K562 (cell line): ENCODE data around the gene LGI4. TPM values are rescaled to one million over a fixed set of nuclear protein-coding genes. Genes with fewer than 3 reads are reported as not detected.

Source experiments
- BCLAF1 ChIP-seq, 2 experiments: fragments of 450-650 bp in 1 of 2; IDR thresholded peaks; 2 replicates each; pipeline ENCODE4 v1.6.1; 2011 to 2017; ENCODE audit warnings: low read depth in 2 of 2, antibody characterized with exemption in 1 of 2, borderline replicate concordance in 1 of 2, low read length in 1 of 2, mild to moderate bottlenecking in 1 of 2, mixed read lengths in 1 of 2; ENCODE audit not compliant: control insufficient read depth in 1 of 2
- KLF13 ChIP-seq: fragments of 450-650 bp; IDR thresholded peaks from 2 replicates; pipeline ENCODE4 v1.6.1; 2016; ENCODE audit warnings: missing genetic modification characterization, low read depth, mild to moderate bottlenecking, missing compliant biosample characterization, moderate library complexity, borderline replicate concordance
- LARP7 ChIP-seq: fragments of 450-650 bp; IDR thresholded peaks from 2 replicates; pipeline ENCODE4 v1.6.1; 2016
- NCOA6 ChIP-seq: fragments of 450-650 bp; IDR thresholded peaks from 2 replicates; pipeline ENCODE4 v1.6.1; 2017; ENCODE audit warnings: mild to moderate bottlenecking
- RBM15 ChIP-seq: fragments of 200-400 bp; formaldehyde crosslinking; IDR thresholded peaks from 2 replicates; pipeline ENCODE4 v1.6.1; 2018; ENCODE audit warnings: mild to moderate bottlenecking, low read length, moderate library complexity; ENCODE audit not compliant: insufficient read depth
- RFX5 ChIP-seq: IDR thresholded peaks from 2 replicates; pipeline ENCODE4 v1.6.1; 2011; ENCODE audit warnings: low read depth, mild to moderate bottlenecking, improper control_type of control experiment, low read length
- SMAD4 ChIP-seq: fragments of 250-450 bp; sonication (Bioruptor Pico); conservative IDR thresholded peaks from 2 replicates; pipeline ENCODE4 v1.8.0; 2021; ENCODE audit warnings: inconsistent platforms, mild to moderate bottlenecking, moderate library complexity
- SMARCA5 ChIP-seq: fragments of 450-650 bp; IDR thresholded peaks from 2 replicates; pipeline ENCODE4 v1.6.1; 2016
- ZBTB12 ChIP-seq: fragments of 250-450 bp; sonication (Bioruptor Pico); IDR thresholded peaks from 2 replicates; pipeline ENCODE4 v1.4.0; 2020
- ZNF318 ChIP-seq, 2 experiments: fragments of 450-650 bp; IDR thresholded peaks; 2 replicates each; pipeline ENCODE4 v1.6.1; 2016; ENCODE audit warnings: mild to moderate bottlenecking in 2 of 2, borderline replicate concordance in 1 of 2, low read depth in 1 of 2, moderate library complexity in 1 of 2
- ZNF551 ChIP-seq: fragments of 250-450 bp; sonication (Bioruptor Pico); IDR thresholded peaks from 2 replicates; pipeline ENCODE4 v1.5.0; 2021; ENCODE audit warnings: mild to moderate bottlenecking, moderate library complexity
- ZNF586 ChIP-seq: fragments of 450-650 bp; formaldehyde crosslinking; conservative IDR thresholded peaks from 2 replicates; pipeline ENCODE4 v1.4.0; 2020; ENCODE audit warnings: mild to moderate bottlenecking, moderate library complexity
- polyA plus RNA-seq, 8 experiments: library from polyadenylated mRNA; depleted of rRNA in 4 of 8; stranded (reverse) in 5 of 8; unstranded in 3 of 8; fragments of >200 nt; fragmentation: Nextera tagmentation in 2 of 8; fragmentation: Illumina TruSeq in 1 of 8; extraction: Ambion mirVana in 2 of 8; extraction: Trizol in 1 of 8; gene quantifications; 2 replicates each; pipeline versions ENCODE4 v1.2.1 to v1.2.3, GENCODE V29; 2011 to 2014; ENCODE audit warnings: inconsistent platforms in 1 of 8, missing spikeins in 1 of 8
- total RNA-seq, 7 experiments: library from RNA; depleted of rRNA in 6 of 7; stranded (reverse); fragments of >200 nt in 6 of 7; fragmentation: Illumina TruSeq in 2 of 7; extraction: Trizol in 2 of 7; gene quantifications; 2 replicates each; pipeline versions ENCODE4 v1.2.1 to v1.2.3, GENCODE V29; 2011 to 2021; ENCODE audit warnings: low replicate concordance in 1 of 7

Gene LGI4
- total and polyA plus RNA-seq, 9 of the 15 experiments (the other 6 are each of a cell fraction or from before 2014, with no cell fraction given) = 0.14 to 0.30 (median 0.24) TPM; not detected in 4

GRCh38 chr19:35140962-35141836, 6.3 kb upstream of the LGI4 start (continued):
- 0 out of 2 replicates have a peak, but pooled peaks have one; percentile 34 for TF ChIP-seq KLF13 (tag)
- no peak for TF ChIP-seq RBM15
- TF ChIP-seq LARP7 = peak; percentile 92; the same call in 1 of the 2 replicates
- TF ChIP-seq ZNF551 = no peak
- no peak for TF ChIP-seq ZNF318 (IDR thresholded peaks at IDR 0.05; ENCODE audit: borderline replicate concordance in 1 of 2, low read depth in 1 of 2)
- no peak for TF ChIP-seq ZNF586
- no peak for TF ChIP-seq ZBTB12 (CRISPR knock-in tag)
- no peak for TF ChIP-seq NCOA6
- no peak for TF ChIP-seq SMARCA5
- no peak for TF ChIP-seq SMAD4 (CRISPR knock-in tag)
- no peak for TF ChIP-seq RFX5
- no peak for TF ChIP-seq BCLAF1 (IDR thresholded peaks at IDR 0.05; ENCODE audit: borderline replicate concordance in 1 of 2, control insufficient read depth in 1 of 2, low read depth in 2 of 2, low read length in 1 of 2)
